GM10248 (cell line): ENCODE results near the gene TCAP.

Experiments
- CTCF ChIA-PET: fragments of 300-600 bp; sonication (Branson Sonifier 250); formaldehyde crosslinking; extraction: SDS; loops from one replicate; lab custom pipeline; 2021; ENCODE audit warnings: antibody characterized with exemption; lab: Yijun Ruan, JAX
- POLR2A ChIA-PET: fragments of 350-650 bp; sonication (Branson Sonifier 250); formaldehyde crosslinking; extraction: SDS; loops from one replicate; lab custom pipeline; 2020; ENCODE audit warnings: antibody characterized with exemption; lab: Yijun Ruan, JAX
- DNase-seq: peaks from one replicate; pipeline ENCODE4 v3.0.0; 2012; ENCODE audit errors: extremely low spot score
- CTCF ChIP-seq: IDR thresholded peaks from 2 replicates; pipeline ENCODE4 v1.5.1; 2012; ENCODE audit warnings: mild to moderate bottlenecking, low read depth; ENCODE audit errors: extremely low read depth, missing control alignments, control extremely low read depth

TCAP gene

GRCh38 chr17:39672522-39673334 lies 7.6 kb downstream of the TCAP start:
- no peak for TF ChIP-seq CTCF

GRCh38 chr17:39673335-39674081 lies 8.4 kb downstream of the TCAP start:
- no peak for TF ChIP-seq CTCF
- ChIA-PET POLR2A (no interaction called here), CTCF (interaction anchor here (1.5 to 21.1 kb wide), 4 partner anchors 9 to 53 kb away, joined by 3 to 180 read pairs (median 69); no protein-coding TSS in a partner anchor)
- DNase-seq = no peak

More at GRCh38 chr17:39672522-39673334, 7.6 kb downstream of the TCAP start:
- POLR2A ChIA-PET = no interaction called here
- DNase-seq = no peak
- CTCF ChIA-PET = interaction anchor here (0.8 to 21.1 kb wide), 9 partner anchors 10 to 52 kb away, joined by 3 to 180 read pairs (median 4); no protein-coding TSS in a partner anchor

GRCh38 chr17:39674179-39674578 lies 9.0 kb downstream of the TCAP start:
- no peak for DNase-seq
- CTCF ChIA-PET = interaction anchor here (1.2 to 21.1 kb wide), 5 partner anchors 8 to 53 kb away, joined by 3 to 180 read pairs (median 4); no protein-coding TSS in a partner anchor
- POLR2A ChIA-PET = no interaction called here
- no peak for TF ChIP-seq CTCF

GRCh38 chr17:39674702-39675389 lies 9.7 kb downstream of the TCAP start:
- TF ChIP-seq CTCF = no peak
- POLR2A ChIA-PET = interaction anchor here (0.6 kb wide), 1 partner anchor 138 kb away, joined by 3 read pairs; no protein-coding TSS in a partner anchor
- peak; percentile 52 for DNase-seq
- CTCF ChIA-PET = interaction anchor here (1.1 to 21.1 kb wide), 6 partner anchors 8 to 56 kb away, joined by 3 to 180 read pairs (median 4); no protein-coding TSS in a partner anchor

GRCh38 chr17:39675390-39676082 lies 10.4 kb downstream of the TCAP start:
- TF ChIP-seq CTCF = no peak
- ChIA-PET CTCF (interaction anchor here (1.1 to 21.1 kb wide), 5 partner anchors 11 to 56 kb away, joined by 3 to 180 read pairs (median 4); no protein-coding TSS in a partner anchor), POLR2A (interaction anchor here (0.6 kb wide), 1 partner anchor 138 kb away, joined by 3 read pairs; no protein-coding TSS in a partner anchor)
- no peak for DNase-seq
